Stimulated activated CD8-positive, alpha-beta memory T cell treated with anti-CD3 and anti-CD28 coated beads, Interleukin-15, amount 100 ng/mL, for 1 hour (primary cell): ENCODE measurements around the gene RSBN1.

ENCODE experiments used
- DNase-seq: peaks from one replicate; pipeline ENCODE4 v3.0.0-alpha.2; 2020; ENCODE audit warnings: low read depth

The RSBN1 gene

GRCh38 chr1:113812661-113813135 is 422 bp upstream of the RSBN1 start:
- no peak for DNase-seq

GRCh38 chr1:113811156-113811887 is 954 bp downstream of the RSBN1 start:
- DNase-seq, result no peak

- no peak for DNase-seq
Observed at GRCh38 chr1:113809670-113810602, 2.3 kb downstream of the RSBN1 start.

- no peak for DNase-seq
Observed at GRCh38 chr1:113808450-113809195, 3.7 kb downstream of the RSBN1 start.

GRCh38 chr1:113805639-113806038 is 6.6 kb downstream of the RSBN1 start:
- no peak for DNase-seq

GRCh38 chr1:113805256-113805531 is 7.1 kb downstream of the RSBN1 start:
- no peak for DNase-seq

GRCh38 chr1:113804421-113805255 is 7.6 kb downstream of the RSBN1 start:
- DNase-seq, result no peak

GRCh38 chr1:113802367-113803007 is 9.8 kb downstream of the RSBN1 start:
- no peak for DNase-seq

GRCh38 chr1:113800487-113800886 is 11.8 kb downstream of the RSBN1 start:
- DNase-seq, result no peak

GRCh38 chr1:113797472-113797871 is 14.8 kb downstream of the RSBN1 start:
- DNase-seq, result no peak

GRCh38 chr1:113793878-113794834 is 18.1 kb downstream of the RSBN1 start:
- DNase-seq, result no peak

GRCh38 chr1:113792986-113793385 is 19.3 kb downstream of the RSBN1 start:
- DNase-seq, result no peak

GRCh38 chr1:113792471-113792870 is 19.8 kb downstream of the RSBN1 start:
- DNase-seq, result no peak

- DNase-seq, result no peak
Observed at GRCh38 chr1:113788802-113789201, 23.5 kb downstream of the RSBN1 start.

GRCh38 chr1:113787663-113788062 is 24.6 kb downstream of the RSBN1 start:
- no peak for DNase-seq

- no peak for DNase-seq
Observed at GRCh38 chr1:113786069-113786468, 26.2 kb downstream of the RSBN1 start.

GRCh38 chr1:113784104-113784779 is 28.0 kb downstream of the RSBN1 start:
- no peak for DNase-seq

- DNase-seq, result no peak
Observed at GRCh38 chr1:113783254-113784103, 28.8 kb downstream of the RSBN1 start.
